PC-3 (cell line): ENCODE data around the gene NSUN3. TPM values are rescaled to one million over a fixed set of nuclear protein-coding genes. Genes with fewer than 3 reads are reported as not detected.

Experiments
- ATAC-seq: fragments of 200-7000 bp; cut with Tn5 transposase; 2 replicates; pipeline ENCODE4 v1.9.1; 2020; ENCODE audit warnings: mild to moderate bottlenecking, moderate library complexity
- BruUV-seq: library from RNA; stranded (reverse); fragments of 400-500 nt; replicated peaks from 2 replicates; lab custom pipeline; 2021; lab: Mats Ljungman, UMichigan
- CTCF ChIA-PET: fragments of 300-600 bp; sonication (Branson Sonifier 250); formaldehyde crosslinking; loops from one replicate; lab custom pipeline; 2022; ENCODE audit warnings: antibody characterized with exemption; lab: Charles Lee
- POLR2A ChIA-PET: fragments of 300-600 bp; sonication (Branson Sonifier 250); formaldehyde crosslinking; loops from one replicate; lab custom pipeline; 2022; ENCODE audit warnings: antibody characterized with exemption; ENCODE audit not compliant: unreplicated experiment; lab: Charles Lee
- DNase-seq: peaks from one replicate; pipeline ENCODE4 v3.0.0-alpha.2; 2015
- H2AFZ ChIP-seq: fragments of 300-600 bp; sonication (generic); 2 replicates; pipeline ENCODE4 v1.6.0; 2016; ENCODE audit warnings: antibody characterized with exemption, low read length
- H3F3A ChIP-seq: fragments of 300-600 bp; sonication (generic); one replicate; pipeline ENCODE4 v1.6.0; 2017; ENCODE audit warnings: antibody characterized with exemption, low read length, control low read depth, mild to moderate bottlenecking; ENCODE audit not compliant: unreplicated experiment
- H3K27ac ChIP-seq: fragments of 300-600 bp; sonication (generic); 2 replicates; pipeline ENCODE4 v1.5.1; 2016; ENCODE audit warnings: mild to moderate bottlenecking, low read length
- H3K27me3 ChIP-seq: fragments of 300-600 bp; sonication (generic); 2 replicates; pipeline ENCODE4 v1.6.1; 2016; ENCODE audit warnings: low read length, mixed read lengths
- H3K36me3 ChIP-seq: fragments of 300-600 bp; sonication (generic); 2 replicates; pipeline ENCODE4 v1.6.1; 2016; ENCODE audit warnings: low read depth, mixed run types, low read length, mixed read lengths
- H3K4me1 ChIP-seq: fragments of 300-600 bp; sonication (generic); 2 replicates; pipeline ENCODE4 v1.5.1; 2016; ENCODE audit warnings: low read length; ENCODE audit not compliant: insufficient read depth
- H3K4me2 ChIP-seq: fragments of 300-600 bp; sonication (generic); 2 replicates; pipeline ENCODE4 v1.6.0; 2016; ENCODE audit warnings: low read length
- H3K4me3 ChIP-seq: fragments of 300-600 bp; sonication (generic); 2 replicates; pipeline ENCODE4 v1.5.1; 2016; ENCODE audit warnings: mild to moderate bottlenecking, low read length, mixed read lengths
- H3K79me2 ChIP-seq: fragments of 300-600 bp; sonication (generic); 2 replicates; pipeline ENCODE4 v1.6.1; 2017; ENCODE audit warnings: low read length, mixed read lengths
- H3K9ac ChIP-seq: fragments of 300-600 bp; sonication (generic); 2 replicates; pipeline ENCODE4 v1.6.0; 2016; ENCODE audit warnings: mild to moderate bottlenecking, low read length
- H3K9me2 ChIP-seq: fragments of 300-600 bp; sonication (generic); replicated peaks from 2 replicates; pipeline ENCODE4 v1.6.1; 2016; ENCODE audit warnings: mixed run types, low read length, mixed read lengths
- H3K9me3 ChIP-seq: fragments of 300-600 bp; sonication (generic); 2 replicates; pipeline ENCODE4 v1.6.1; 2016; ENCODE audit warnings: low read length, mixed read lengths
- H4K20me1 ChIP-seq: fragments of 300-600 bp; sonication (generic); 2 replicates; pipeline ENCODE4 v1.6.1; 2016; ENCODE audit warnings: low read length, mixed read lengths
- EZH2 ChIP-seq: fragments of 300-600 bp; sonication (generic); IDR thresholded peaks from one replicate; pipeline ENCODE4 v1.6.1; 2017; ENCODE audit warnings: antibody characterized with exemption, mild to moderate bottlenecking, low read length; ENCODE audit not compliant: unreplicated experiment
- EZH2phosphoT487 ChIP-seq: fragments of 300-600 bp; sonication (generic); IDR thresholded peaks from 2 replicates; pipeline ENCODE4 v1.6.1; 2018; ENCODE audit warnings: mild to moderate bottlenecking, antibody characterized with exemption, low read length, borderline replicate concordance
- intact Hi-C: fragments of 100-400 bp; cut with micrococcal nuclease; formaldehyde crosslinking; loops from 2 replicates; pipeline ENCODE4 v1.9.0; 2023
- total RNA-seq: library from RNA; depleted of rRNA; stranded (reverse); fragments of >200 nt; gene quantifications from 2 replicates; pipeline ENCODE4 v1.2.3, GENCODE V29; 2014
- TF ChIP-seq, protein P1 (sequence below): fragments of 300-600 bp; sonication (generic); conservative IDR thresholded peaks from 2 replicates; pipeline ENCODE4 v1.5.1; 2017; ENCODE audit warnings: antibody characterized with exemption, low read depth, mild to moderate bottlenecking, low read length

The NSUN3 gene
- total RNA-seq, 1 experiment from 2014 or later: 4.4 TPM

DNA sequence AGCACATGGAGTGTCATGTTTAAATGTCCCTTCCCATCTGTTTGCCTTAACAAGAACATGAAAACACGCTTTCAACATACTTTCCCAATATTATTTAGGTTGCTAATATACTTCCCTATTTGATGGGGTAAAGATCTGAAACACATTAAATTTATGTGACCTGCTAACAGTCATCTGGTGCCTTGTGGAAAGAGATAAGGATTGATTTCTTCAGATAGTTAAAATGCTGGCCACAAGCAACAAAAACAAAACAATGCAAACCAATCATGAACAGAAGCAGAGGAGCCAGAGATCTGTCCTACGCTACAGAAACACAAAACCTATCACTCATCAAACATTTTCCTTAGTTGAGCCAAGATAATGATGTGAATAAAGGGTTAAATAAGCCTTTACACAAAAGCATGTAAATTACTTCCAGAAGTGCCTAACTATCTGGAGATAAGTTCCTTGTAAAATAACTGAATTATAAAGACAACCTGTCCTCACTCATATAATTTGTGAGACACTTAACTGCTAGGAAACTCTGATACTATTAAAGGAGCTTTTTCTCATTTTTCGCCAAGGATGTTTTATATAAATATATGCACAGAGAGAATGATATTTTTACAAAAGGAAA is 109.9 kb downstream of the NSUN3 start:
- no TSS peak for BruUV-seq
- Histone ChIP-seq H3K9ac (no peak overlapping the region), H4K20me1 (no peaks in the 10 kb centered on the region), H3K4me3 (no peak overlapping the region), H3K27ac (no peak overlapping the region), H3K27me3 (no peaks in the 10 kb centered on the region), H3K36me3 (no peaks in the 10 kb centered on the region), H3K79me2 (no peaks in the 10 kb centered on the region), H3F3A (no peaks in the 10 kb centered on the region), H3K9me2 (no peaks in the 10 kb centered on the region), H2AFZ (no peak overlapping the region), H3K4me1 (peaks cover 26% of the 10 kb centered on the region), H3K4me2 (peak overlapping the region; percentile 62; the same call in 1 of the 2 replicates), H3K9me3 (no peaks in the 10 kb centered on the region)
- CTCF ChIA-PET: interaction anchor here (1.7 kb wide), 1 partner anchor 76 kb away, joined by 3 read pairs; no protein-coding TSS in a partner anchor
- intact Hi-C loops: loop anchor here (5.0 to 10.0 kb wide), 2 partner anchors 59 to 168 kb away; no protein-coding TSS in a partner anchor
- TF ChIP-seq, protein P1, sequence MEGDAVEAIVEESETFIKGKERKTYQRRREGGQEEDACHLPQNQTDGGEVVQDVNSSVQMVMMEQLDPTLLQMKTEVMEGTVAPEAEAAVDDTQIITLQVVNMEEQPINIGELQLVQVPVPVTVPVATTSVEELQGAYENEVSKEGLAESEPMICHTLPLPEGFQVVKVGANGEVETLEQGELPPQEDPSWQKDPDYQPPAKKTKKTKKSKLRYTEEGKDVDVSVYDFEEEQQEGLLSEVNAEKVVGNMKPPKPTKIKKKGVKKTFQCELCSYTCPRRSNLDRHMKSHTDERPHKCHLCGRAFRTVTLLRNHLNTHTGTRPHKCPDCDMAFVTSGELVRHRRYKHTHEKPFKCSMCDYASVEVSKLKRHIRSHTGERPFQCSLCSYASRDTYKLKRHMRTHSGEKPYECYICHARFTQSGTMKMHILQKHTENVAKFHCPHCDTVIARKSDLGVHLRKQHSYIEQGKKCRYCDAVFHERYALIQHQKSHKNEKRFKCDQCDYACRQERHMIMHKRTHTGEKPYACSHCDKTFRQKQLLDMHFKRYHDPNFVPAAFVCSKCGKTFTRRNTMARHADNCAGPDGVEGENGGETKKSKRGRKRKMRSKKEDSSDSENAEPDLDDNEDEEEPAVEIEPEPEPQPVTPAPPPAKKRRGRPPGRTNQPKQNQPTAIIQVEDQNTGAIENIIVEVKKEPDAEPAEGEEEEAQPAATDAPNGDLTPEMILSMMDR: no peak
- TF ChIP-seq EZH2 (no peak), EZH2phosphoT487 (no peak)
- no peak for ATAC-seq
- DNase-seq: no peak
- POLR2A ChIA-PET: interaction anchor here (0.6 kb wide), 1 partner anchor 1769 kb away, joined by 3 read pairs; no protein-coding TSS in a partner anchor

DNA sequence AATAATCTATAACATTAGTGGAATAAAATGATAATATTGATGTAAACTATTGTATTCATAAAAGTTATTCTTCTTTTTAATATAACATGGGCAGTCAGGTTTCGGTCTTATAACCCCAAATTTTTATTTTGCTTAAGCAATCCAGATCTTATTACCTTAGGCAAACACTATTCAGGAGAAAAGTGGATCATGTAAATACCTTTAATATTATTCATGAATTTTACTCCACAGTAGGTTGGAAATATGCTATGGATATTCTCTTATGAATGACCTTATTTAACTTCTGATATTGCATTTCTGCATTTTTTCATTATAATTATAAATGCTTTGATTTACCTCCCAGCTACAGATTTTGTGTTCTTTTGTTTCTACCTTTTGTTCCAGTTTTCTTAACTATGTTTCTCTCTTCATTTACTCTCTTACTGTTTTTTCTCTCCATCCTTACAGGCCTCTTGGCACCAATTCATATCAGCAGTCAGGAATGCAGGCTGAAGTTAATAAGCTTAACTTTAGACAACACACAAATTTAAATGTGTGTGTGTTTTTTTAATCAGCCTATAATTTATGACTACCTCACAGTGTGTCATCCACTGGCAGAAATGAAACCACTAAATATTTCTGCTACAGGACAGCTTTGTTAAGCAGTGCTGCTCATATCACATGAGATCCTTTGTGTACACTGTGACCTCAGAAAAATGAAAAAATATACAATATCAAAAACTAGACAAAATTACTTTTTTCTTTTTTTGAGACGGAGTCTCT is 111.0 kb downstream of the NSUN3 start:
- peak; percentile 94 for ATAC-seq
- CTCF ChIA-PET: interaction anchor here (1.7 kb wide), 1 partner anchor 75 kb away, joined by 3 read pairs; no protein-coding TSS in a partner anchor
- Histone ChIP-seq H4K20me1 (no peaks in the 10 kb centered on the region), H3K9me3 (no peaks in the 10 kb centered on the region), H3K4me3 (peak overlapping the region; percentile 6; the same call in 1 of the 2 replicates), H3K79me2 (no peaks in the 10 kb centered on the region), H3K36me3 (no peaks in the 10 kb centered on the region), H3K9ac (no peak overlapping the region), H3K27me3 (no peaks in the 10 kb centered on the region), H3K27ac (peak overlapping the region; percentile 55), H3K4me1 (peaks cover 26% of the 10 kb centered on the region), H3K4me2 (peak overlapping the region; percentile 62), H3F3A (no peaks in the 10 kb centered on the region), H2AFZ (no peak overlapping the region; the same call in 1 of the 2 replicates), H3K9me2 (no peaks in the 10 kb centered on the region)
- no TSS peak for BruUV-seq
- TF ChIP-seq, protein P1: no peak
- TF ChIP-seq EZH2: no peak
- TF ChIP-seq EZH2phosphoT487: no peak
- DNase-seq: peak; percentile 76
- POLR2A ChIA-PET: interaction anchor here (0.5 kb wide), 1 partner anchor 8 kb away, joined by 3 read pairs; no protein-coding TSS in a partner anchor
- intact Hi-C loops: loop anchor here (1.0 to 10.0 kb wide), 3 partner anchors 11 to 169 kb away; no protein-coding TSS in a partner anchor
